ENCODE data around the gene SETBP1. TPM values are rescaled to one million over a fixed set of nuclear protein-coding genes. Genes with fewer than 3 reads are reported as not detected.

The SETBP1 gene
- total and polyA plus RNA-seq, 9 of the 15 experiments (the other 6 are each of a cell fraction or from before 2014, with no cell fraction given), result under 0.01 to 0.13 (median 0.04) TPM

GRCh38 chr18:45050712-45051601, 370.3 kb downstream of the SETBP1 start (continued):
- no peak for TF ChIP-seq HES1 (IDR thresholded peaks at IDR 0.05; ENCODE audit: low read depth)
- TF ChIP-seq JUN (IDR thresholded peaks at IDR 0.05; ENCODE audit: borderline replicate concordance, low read depth, low read length), result peak; percentile 52; the same call in 1 of the 2 replicates
- no peak for TF ChIP-seq JUN (CRISPR knock-in tag; IDR thresholded peaks at IDR 0.05; ENCODE audit: borderline replicate concordance)
- no peak for TF ChIP-seq POLR2AphosphoS2 (IDR thresholded peaks at IDR 0.05; ENCODE audit: low read length)
- TF ChIP-seq ZNF79 (CRISPR knock-in tag; IDR thresholded peaks at IDR 0.05; ENCODE audit: low read depth), result no peak
- TF ChIP-seq RREB1 (CRISPR knock-in tag; IDR thresholded peaks at IDR 0.05), result no peak
- no peak for TF ChIP-seq CEBPG (CRISPR knock-in tag; IDR thresholded peaks at IDR 0.05)
- TF ChIP-seq CEBPG (tag; conservative IDR thresholded peaks at IDR 0.05 in 1 of 2, IDR thresholded peaks at IDR 0.05 in 1 of 2), result 0 out of 4 replicates have a peak, but pooled peaks of 1 of the 2 experiments have one; percentile 17
- TF ChIP-seq XRCC3 (IDR thresholded peaks at IDR 0.05), result no peak
- peak; percentile 63; the same call in 1 of the 2 replicates for TF ChIP-seq JUND (IDR thresholded peaks at IDR 0.05; ENCODE audit: borderline replicate concordance, low read depth, low read length)
- TF ChIP-seq JUND (tag; IDR thresholded peaks at IDR 0.05; ENCODE audit: borderline replicate concordance, low read depth, low read length), result no peak; the same call in 2 of the 3 replicates
- TF ChIP-seq JUNB (CRISPR knock-in tag; conservative IDR thresholded peaks at IDR 0.05), result no peak
- no peak for TF ChIP-seq NFE2L1 (tag; IDR thresholded peaks at IDR 0.05; ENCODE audit: borderline replicate concordance, low read depth)
- TF ChIP-seq FOSL1 (tag; conservative IDR thresholded peaks at IDR 0.05), result peak; percentile 79
- TF ChIP-seq, protein P1, sequence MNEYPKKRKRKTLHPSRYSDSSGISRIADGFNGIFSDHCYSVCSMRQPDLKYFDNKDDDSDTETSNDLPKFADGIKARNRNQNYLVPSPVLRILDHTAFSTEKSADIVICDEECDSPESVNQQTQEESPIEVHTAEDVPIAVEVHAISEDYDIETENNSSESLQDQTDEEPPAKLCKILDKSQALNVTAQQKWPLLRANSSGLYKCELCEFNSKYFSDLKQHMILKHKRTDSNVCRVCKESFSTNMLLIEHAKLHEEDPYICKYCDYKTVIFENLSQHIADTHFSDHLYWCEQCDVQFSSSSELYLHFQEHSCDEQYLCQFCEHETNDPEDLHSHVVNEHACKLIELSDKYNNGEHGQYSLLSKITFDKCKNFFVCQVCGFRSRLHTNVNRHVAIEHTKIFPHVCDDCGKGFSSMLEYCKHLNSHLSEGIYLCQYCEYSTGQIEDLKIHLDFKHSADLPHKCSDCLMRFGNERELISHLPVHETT (CRISPR knock-in tag; conservative IDR thresholded peaks at IDR 0.05 in 1 of 2, IDR thresholded peaks at IDR 0.05 in 1 of 2), result no peak
- TF ChIP-seq, protein P2, sequence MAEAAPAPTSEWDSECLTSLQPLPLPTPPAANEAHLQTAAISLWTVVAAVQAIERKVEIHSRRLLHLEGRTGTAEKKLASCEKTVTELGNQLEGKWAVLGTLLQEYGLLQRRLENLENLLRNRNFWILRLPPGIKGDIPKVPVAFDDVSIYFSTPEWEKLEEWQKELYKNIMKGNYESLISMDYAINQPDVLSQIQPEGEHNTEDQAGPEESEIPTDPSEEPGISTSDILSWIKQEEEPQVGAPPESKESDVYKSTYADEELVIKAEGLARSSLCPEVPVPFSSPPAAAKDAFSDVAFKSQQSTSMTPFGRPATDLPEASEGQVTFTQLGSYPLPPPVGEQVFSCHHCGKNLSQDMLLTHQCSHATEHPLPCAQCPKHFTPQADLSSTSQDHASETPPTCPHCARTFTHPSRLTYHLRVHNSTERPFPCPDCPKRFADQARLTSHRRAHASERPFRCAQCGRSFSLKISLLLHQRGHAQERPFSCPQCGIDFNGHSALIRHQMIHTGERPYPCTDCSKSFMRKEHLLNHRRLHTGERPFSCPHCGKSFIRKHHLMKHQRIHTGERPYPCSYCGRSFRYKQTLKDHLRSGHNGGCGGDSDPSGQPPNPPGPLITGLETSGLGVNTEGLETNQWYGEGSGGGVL (CRISPR knock-in tag; IDR thresholded peaks at IDR 0.05), result no peak
